Thyroid gland (tissue), 4 donors: ENCODE data around the gene LMO1.

Experiments
- POLR2A ChIP-seq, 2 donors: fragments of 450-650 bp; IDR thresholded peaks; one replicate each; pipeline ENCODE4 v1.6.1; 2017; ENCODE audit warnings: antibody characterized with exemption in 2 of 2, mild to moderate bottlenecking in 2 of 2, moderate library complexity in 1 of 2
- TF ChIP-seq, protein P1 (sequence below), 6 experiments: fragments of 200-600 bp in 3 of 6; fragments of 450-650 bp in 3 of 6; sonication (generic) in 3 of 6; IDR thresholded peaks; one replicate each; pipeline ENCODE4 v1.5.1; 2016 to 2019; ENCODE audit warnings: antibody characterized with exemption in 6 of 6, mild to moderate bottlenecking in 2 of 6, inconsistent platforms in 1 of 6, moderate library complexity in 1 of 6

DNA sequence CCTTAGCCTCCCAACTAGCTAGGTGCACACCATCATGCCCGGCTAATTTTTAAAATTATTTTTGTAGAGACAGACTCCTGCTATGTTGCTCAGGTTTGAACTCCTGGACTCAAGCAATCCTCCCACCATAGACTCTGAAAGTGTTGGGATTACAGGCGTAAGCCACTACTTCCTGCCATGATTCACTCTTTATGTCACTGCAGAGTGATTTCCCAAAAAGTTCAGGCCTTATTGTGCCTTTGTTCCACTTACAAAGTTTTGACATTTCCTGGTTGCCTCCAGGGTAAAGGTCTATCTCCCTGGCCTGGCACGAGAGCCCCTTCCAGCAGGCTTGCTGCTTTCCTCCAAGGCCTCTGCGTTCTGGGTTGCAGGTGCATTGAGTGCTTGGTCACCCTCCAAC is 50.3 kb downstream of the LMO1 start:
- TF ChIP-seq, protein P1, sequence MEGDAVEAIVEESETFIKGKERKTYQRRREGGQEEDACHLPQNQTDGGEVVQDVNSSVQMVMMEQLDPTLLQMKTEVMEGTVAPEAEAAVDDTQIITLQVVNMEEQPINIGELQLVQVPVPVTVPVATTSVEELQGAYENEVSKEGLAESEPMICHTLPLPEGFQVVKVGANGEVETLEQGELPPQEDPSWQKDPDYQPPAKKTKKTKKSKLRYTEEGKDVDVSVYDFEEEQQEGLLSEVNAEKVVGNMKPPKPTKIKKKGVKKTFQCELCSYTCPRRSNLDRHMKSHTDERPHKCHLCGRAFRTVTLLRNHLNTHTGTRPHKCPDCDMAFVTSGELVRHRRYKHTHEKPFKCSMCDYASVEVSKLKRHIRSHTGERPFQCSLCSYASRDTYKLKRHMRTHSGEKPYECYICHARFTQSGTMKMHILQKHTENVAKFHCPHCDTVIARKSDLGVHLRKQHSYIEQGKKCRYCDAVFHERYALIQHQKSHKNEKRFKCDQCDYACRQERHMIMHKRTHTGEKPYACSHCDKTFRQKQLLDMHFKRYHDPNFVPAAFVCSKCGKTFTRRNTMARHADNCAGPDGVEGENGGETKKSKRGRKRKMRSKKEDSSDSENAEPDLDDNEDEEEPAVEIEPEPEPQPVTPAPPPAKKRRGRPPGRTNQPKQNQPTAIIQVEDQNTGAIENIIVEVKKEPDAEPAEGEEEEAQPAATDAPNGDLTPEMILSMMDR (IDR thresholded peaks at IDR 0.05): no peak
- no peak for TF ChIP-seq POLR2A (IDR thresholded peaks at IDR 0.05)
